CD4-positive, CD25-positive, alpha-beta regulatory T cell (primary cell): ENCODE measurements around the gene KCTD3. TPM values are rescaled to one million over a fixed set of nuclear protein-coding genes. Genes with fewer than 3 reads are reported as not detected.

Experiments used
- ATAC-seq, 2 donors: fragments of 150-1000 bp; cut with Tn5 transposase; one replicate each; pipeline ENCODE4 v1.10.0; 2021; ENCODE audit warnings: low read depth in 2 of 2, moderate number of reproducible peaks in 2 of 2, moderate library complexity in 1 of 2
- DNase-seq, 3 donors: peaks; one replicate each; pipeline versions ENCODE4 v3.0.0 to v3.0.0-alpha.2; 2012 to 2022; ENCODE audit warnings: mixed read lengths in 1 of 3
- H3K27ac ChIP-seq: one replicate; pipeline ENCODE4 v1.7.0; 2013; ENCODE audit warnings: mild to moderate bottlenecking, low read length; ENCODE audit not compliant: insufficient read depth, poor library complexity, severe bottlenecking
- H3K27me3 ChIP-seq: one replicate; pipeline ENCODE4 v1.7.0; 2013; ENCODE audit warnings: low read length; ENCODE audit not compliant: control insufficient read depth, insufficient read depth
- H3K36me3 ChIP-seq: one replicate; pipeline ENCODE4 v1.7.0; 2013; ENCODE audit warnings: mild to moderate bottlenecking, low read length, moderate library complexity; ENCODE audit not compliant: control insufficient read depth, insufficient read depth
- H3K4me1 ChIP-seq: 2 replicates; pipeline ENCODE4 v1.7.0; 2013; ENCODE audit warnings: mild to moderate bottlenecking, low read length; ENCODE audit not compliant: insufficient read depth, control insufficient read depth, poor library complexity, severe bottlenecking
- H3K4me3 ChIP-seq: one replicate; pipeline ENCODE4 v1.7.0; 2013; ENCODE audit warnings: low read depth, mild to moderate bottlenecking, low read length, moderate library complexity
- H3K9me3 ChIP-seq, 2 experiments: 1 replicate in 1 of 2; 2 replicates in 1 of 2; pipeline ENCODE4 v1.7.0; 2013; ENCODE audit warnings: low read length in 2 of 2, mild to moderate bottlenecking in 1 of 2, moderate library complexity in 1 of 2; ENCODE audit not compliant: control insufficient read depth in 2 of 2
- H3K27ac Mint-ChIP-seq, 3 donors: one replicate each; pipeline ENCODE4 v1.8.0; 2020 to 2022; ENCODE audit warnings: mild to moderate bottlenecking in 3 of 3, mixed read lengths in 3 of 3, moderate library complexity in 2 of 3
- H3K27me3 Mint-ChIP-seq: one replicate; pipeline ENCODE4 v1.8.0; 2022; ENCODE audit warnings: mild to moderate bottlenecking, mixed read lengths
- H3K36me3 Mint-ChIP-seq: one replicate; pipeline ENCODE4 v1.8.0; 2020; ENCODE audit warnings: mixed read lengths
- H3K4me1 Mint-ChIP-seq, 4 donors: one replicate each; pipeline ENCODE4 v1.8.0; 2020 to 2022; ENCODE audit warnings: mixed read lengths in 4 of 4, mild to moderate bottlenecking in 1 of 4
- H3K4me3 Mint-ChIP-seq, 4 donors: one replicate each; pipeline ENCODE4 v1.8.0; 2020 to 2022; ENCODE audit warnings: mild to moderate bottlenecking in 4 of 4, mixed read lengths in 4 of 4, moderate library complexity in 3 of 4
- H3K9me3 Mint-ChIP-seq, 7 donors: one replicate each; pipeline ENCODE4 v1.8.0; 2020 to 2022; ENCODE audit warnings: mixed read lengths in 7 of 7, mild to moderate bottlenecking in 3 of 7, moderate library complexity in 2 of 7
- polyA plus RNA-seq, 4 donors: library from polyadenylated mRNA; unstranded; fragments of 300-500 nt; fragmentation: Illumina TruSeq; gene quantifications; one replicate each; pipeline ENCODE4 v1.2.3, GENCODE V29; 2021
- total RNA-seq: library from RNA; stranded (reverse); gene quantifications from one replicate; pipeline ENCODE4 v1.2.3, GENCODE V29; 2022

The KCTD3 gene
- total and polyA plus RNA-seq, 5 donors from 2014 or later, result 0.22 to 0.39 (median 0.24) TPM; not detected in 2

DNA sequence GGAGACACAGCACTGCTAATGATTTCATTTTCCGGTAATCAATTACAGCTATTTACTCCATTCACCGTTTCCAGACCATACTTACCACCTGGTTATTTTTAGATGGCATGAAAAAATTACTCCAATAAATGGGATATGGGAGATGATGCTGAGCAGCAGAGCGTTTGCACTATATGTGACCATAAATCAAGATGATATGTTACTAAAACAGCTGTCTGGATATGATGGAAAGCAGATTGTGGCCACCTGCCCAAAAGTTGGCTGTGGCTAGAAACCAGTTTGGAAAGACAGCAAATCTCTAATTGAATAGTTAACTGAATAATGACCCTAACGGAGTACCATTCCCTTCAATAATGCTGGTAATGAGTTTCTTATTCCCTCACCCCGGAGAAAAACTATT lies 22.5 kb upstream of the KCTD3 start:
- Mint-ChIP-seq H3K4me3 (no peak overlapping the region), H3K27me3 (no peaks in the 10 kb centered on the region), H3K9me3 (peaks cover 0 to 6% (median 2%) of the 10 kb centered on the region in 7 donors), H3K4me1 (no peaks in the 10 kb centered on the region), H3K27ac (no peak overlapping the region), H3K36me3 (no peaks in the 10 kb centered on the region)
- no peaks in the 10 kb centered on the region for H3K36me3 ChIP-seq
- DNase-seq (no peak), ATAC-seq (no peak)
- no peaks in the 10 kb centered on the region for H3K4me1 ChIP-seq
- H3K27me3 ChIP-seq, result no peaks in the 10 kb centered on the region
- H3K4me3 ChIP-seq, result no peak overlapping the region
- no peaks in the 10 kb centered on the region for H3K9me3 ChIP-seq
- no peak overlapping the region for H3K27ac ChIP-seq

DNA sequence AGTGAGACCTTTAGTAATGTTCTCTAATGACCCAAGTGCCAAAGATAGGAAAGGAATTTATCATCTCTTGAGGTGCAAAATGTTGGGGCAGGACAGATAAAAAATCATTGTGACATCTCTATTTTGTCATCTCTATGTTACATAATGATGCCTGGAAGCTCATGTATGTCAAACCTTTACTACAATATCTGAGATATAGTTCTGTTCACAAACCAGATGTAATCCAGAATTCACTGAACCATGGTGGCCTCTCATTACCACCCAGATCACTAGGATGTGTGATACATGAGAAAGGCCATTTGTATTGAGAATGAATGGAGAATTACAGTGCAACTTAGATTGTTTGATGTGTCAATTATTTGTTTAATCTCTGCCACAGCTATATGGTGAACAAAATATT lies 22.0 kb upstream of the KCTD3 start:
- no peaks in the 10 kb centered on the region for H3K9me3 ChIP-seq
- H3K27me3 Mint-ChIP-seq, result no peaks in the 10 kb centered on the region
- no peak overlapping the region for H3K27ac ChIP-seq
- no peaks in the 10 kb centered on the region for H3K27me3 ChIP-seq
- H3K36me3 ChIP-seq, result no peaks in the 10 kb centered on the region
- H3K4me1 Mint-ChIP-seq, result no peaks in the 10 kb centered on the region
- H3K4me1 ChIP-seq, result no peaks in the 10 kb centered on the region
- H3K9me3 Mint-ChIP-seq, result peaks cover 0 to 6% (median 2%) of the 10 kb centered on the region in 7 donors
- H3K36me3 Mint-ChIP-seq, result no peaks in the 10 kb centered on the region
- no peak overlapping the region for H3K4me3 Mint-ChIP-seq
- H3K27ac Mint-ChIP-seq, result no peak overlapping the region
- no peak for ATAC-seq
- no peak overlapping the region for H3K4me3 ChIP-seq
- DNase-seq, result no peak

DNA sequence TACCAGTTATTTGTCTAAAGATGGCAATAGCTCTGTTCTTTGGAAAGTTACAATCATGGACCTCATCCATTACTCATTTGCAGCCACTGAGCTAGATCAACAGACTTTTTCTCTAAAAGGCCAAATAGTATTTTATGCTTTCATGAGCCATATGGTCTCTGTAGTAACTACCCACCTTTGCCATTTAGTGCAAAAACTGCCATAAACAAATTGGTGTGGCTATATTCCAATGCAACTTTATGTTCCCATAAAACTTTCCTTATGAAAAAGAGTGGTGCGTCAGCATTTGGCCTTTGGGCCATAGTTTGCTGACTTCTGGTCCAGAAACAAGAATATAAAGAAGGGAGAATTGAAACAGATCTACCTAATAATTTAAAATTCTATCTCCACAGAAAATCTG lies 20.1 kb upstream of the KCTD3 start:
- Histone ChIP-seq H3K4me3 (no peak overlapping the region), H3K27ac (no peak overlapping the region), H3K9me3 (no peaks in the 10 kb centered on the region), H3K4me1 (no peaks in the 10 kb centered on the region), H3K27me3 (no peaks in the 10 kb centered on the region), H3K36me3 (no peaks in the 10 kb centered on the region)
- ATAC-seq, result no peak
- Mint-ChIP-seq H3K4me3 (no peak overlapping the region), H3K27ac (no peak overlapping the region), H3K4me1 (no peaks in the 10 kb centered on the region), H3K9me3 (peaks cover 0 to 7% (median 2%) of the 10 kb centered on the region in 7 donors), H3K36me3 (no peaks in the 10 kb centered on the region), H3K27me3 (no peaks in the 10 kb centered on the region)
- DNase-seq, result no peak

DNA sequence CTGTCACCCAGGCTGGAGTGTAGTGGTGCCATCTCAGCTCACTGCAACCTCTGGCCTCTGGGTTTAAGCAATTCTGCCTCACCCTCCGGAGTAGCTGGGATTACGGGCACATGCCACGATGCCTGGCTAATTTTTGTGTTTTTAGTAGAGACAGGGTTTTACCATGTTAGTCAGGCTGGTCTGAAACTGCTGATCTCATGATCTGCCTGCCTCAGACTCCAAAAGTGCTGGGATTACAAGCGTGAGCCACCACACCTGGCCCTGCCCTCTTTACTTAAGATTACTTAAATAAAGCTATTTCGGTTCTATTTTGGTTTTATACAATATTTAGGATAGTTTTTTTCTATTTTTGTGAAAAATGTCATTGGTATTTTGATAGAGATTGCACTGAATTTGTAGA lies 15.3 kb upstream of the KCTD3 start:
- Mint-ChIP-seq H3K27me3 (no peaks in the 10 kb centered on the region), H3K36me3 (no peaks in the 10 kb centered on the region), H3K27ac (no peak overlapping the region), H3K4me1 (no peaks in the 10 kb centered on the region), H3K9me3 (peaks cover 1 to 18% (median 6%) of the 10 kb centered on the region in 7 donors), H3K4me3 (no peak overlapping the region)
- Histone ChIP-seq H3K9me3 (peaks cover 0 to 3% of the 10 kb centered on the region in 2 experiments), H3K4me3 (no peak overlapping the region), H3K36me3 (no peaks in the 10 kb centered on the region), H3K4me1 (no peaks in the 10 kb centered on the region), H3K27me3 (no peaks in the 10 kb centered on the region), H3K27ac (no peak overlapping the region)
- DNase-seq (no peak), ATAC-seq (no peak)

DNA sequence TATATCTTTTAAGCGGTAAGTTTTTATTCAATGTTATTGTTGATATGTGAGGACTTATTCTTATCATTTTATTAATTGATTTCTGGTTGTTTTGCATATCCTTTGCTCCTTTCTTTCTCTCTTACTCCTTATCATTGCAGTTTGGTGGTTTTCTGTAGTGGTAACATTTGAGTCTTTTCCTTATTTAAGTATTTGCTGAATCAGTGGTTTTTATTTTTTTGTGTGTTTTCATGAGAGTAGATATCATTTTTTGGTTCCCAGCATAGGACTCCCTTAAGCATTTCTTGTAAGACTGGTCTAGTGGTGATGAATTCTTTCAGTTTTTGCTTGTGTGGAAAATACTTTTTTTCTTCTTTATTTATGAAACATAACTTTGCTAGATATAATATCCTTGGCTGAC lies 12.2 kb upstream of the KCTD3 start:
- ATAC-seq (no peak), DNase-seq (no peak)
- Mint-ChIP-seq H3K36me3 (no peaks in the 10 kb centered on the region), H3K4me1 (no peaks in the 10 kb centered on the region), H3K27ac (no peak overlapping the region), H3K9me3 (peaks cover 0 to 18% (median 6%) of the 10 kb centered on the region in 7 donors), H3K4me3 (no peak overlapping the region), H3K27me3 (no peaks in the 10 kb centered on the region)
- no peaks in the 10 kb centered on the region for H3K4me1 ChIP-seq
- no peaks in the 10 kb centered on the region for H3K27me3 ChIP-seq
- H3K9me3 ChIP-seq, result peaks cover 0 to 3% of the 10 kb centered on the region in 2 experiments
- H3K4me3 ChIP-seq, result no peak overlapping the region
- no peak overlapping the region for H3K27ac ChIP-seq
- H3K36me3 ChIP-seq, result no peaks in the 10 kb centered on the region

DNA sequence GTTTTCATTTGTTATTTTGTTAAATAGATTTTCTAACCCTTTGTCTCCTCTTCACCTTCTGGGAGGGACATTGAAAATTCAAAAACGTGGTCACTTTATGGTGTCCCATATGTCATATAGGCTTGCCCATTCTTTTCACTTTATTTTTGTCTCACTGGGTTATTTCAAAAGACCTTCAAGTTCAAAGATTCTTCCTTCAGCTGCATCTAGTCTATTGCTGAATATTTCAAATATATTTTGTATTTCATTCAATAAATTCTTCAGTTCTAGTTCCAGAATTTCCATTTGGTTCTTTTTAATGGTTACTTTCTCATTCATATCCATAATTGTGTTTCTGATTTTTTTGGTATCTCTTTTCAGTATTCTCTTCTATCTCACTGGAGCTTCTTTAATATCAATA lies 11.6 kb upstream of the KCTD3 start:
- Histone ChIP-seq H3K36me3 (no peaks in the 10 kb centered on the region), H3K27ac (no peak overlapping the region), H3K9me3 (peaks cover 0 to 3% of the 10 kb centered on the region in 2 experiments), H3K27me3 (no peaks in the 10 kb centered on the region), H3K4me1 (no peaks in the 10 kb centered on the region), H3K4me3 (no peak overlapping the region)
- Mint-ChIP-seq H3K4me1 (no peaks in the 10 kb centered on the region), H3K4me3 (no peak overlapping the region), H3K27ac (no peak overlapping the region), H3K36me3 (no peaks in the 10 kb centered on the region), H3K27me3 (no peaks in the 10 kb centered on the region), H3K9me3 (peaks cover 0 to 19% (median 6%) of the 10 kb centered on the region in 7 donors)
- no peak for ATAC-seq
- no peak for DNase-seq

DNA sequence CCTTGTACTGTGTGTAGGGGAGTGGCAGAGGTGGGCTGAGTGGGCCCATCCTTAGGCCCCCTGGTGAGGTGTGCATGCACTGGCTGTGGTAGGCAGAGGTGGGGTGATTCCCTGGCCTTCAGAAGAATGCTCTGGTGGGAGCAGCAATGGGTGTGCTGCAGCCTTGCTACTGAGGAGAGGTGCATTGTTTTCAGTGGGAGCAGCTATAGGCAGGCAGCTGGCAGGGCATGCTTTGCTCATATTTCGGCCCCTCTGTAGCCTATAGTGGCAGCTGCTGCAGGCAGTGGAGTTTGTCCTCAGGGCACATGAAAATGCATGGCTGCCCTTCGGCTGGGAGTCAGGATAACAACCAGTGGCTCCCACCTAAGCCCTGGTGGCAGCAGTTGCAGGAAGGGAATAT lies 10.1 kb upstream of the KCTD3 start:
- H3K9me3 ChIP-seq, result peaks cover 0 to 3% of the 10 kb centered on the region in 2 experiments
- no peak overlapping the region for H3K4me3 ChIP-seq
- H3K9me3 Mint-ChIP-seq, result peaks cover 2 to 22% (median 6%) of the 10 kb centered on the region in 7 donors
- H3K27me3 ChIP-seq, result no peaks in the 10 kb centered on the region
- no peaks in the 10 kb centered on the region for H3K27me3 Mint-ChIP-seq
- DNase-seq (no peak), ATAC-seq (no peak)
- no peaks in the 10 kb centered on the region for H3K4me1 Mint-ChIP-seq
- H3K27ac Mint-ChIP-seq, result no peak overlapping the region
- no peaks in the 10 kb centered on the region for H3K4me1 ChIP-seq
- no peaks in the 10 kb centered on the region for H3K36me3 ChIP-seq
- H3K36me3 Mint-ChIP-seq, result no peaks in the 10 kb centered on the region
- no peak overlapping the region for H3K27ac ChIP-seq
- no peak overlapping the region for H3K4me3 Mint-ChIP-seq

DNA sequence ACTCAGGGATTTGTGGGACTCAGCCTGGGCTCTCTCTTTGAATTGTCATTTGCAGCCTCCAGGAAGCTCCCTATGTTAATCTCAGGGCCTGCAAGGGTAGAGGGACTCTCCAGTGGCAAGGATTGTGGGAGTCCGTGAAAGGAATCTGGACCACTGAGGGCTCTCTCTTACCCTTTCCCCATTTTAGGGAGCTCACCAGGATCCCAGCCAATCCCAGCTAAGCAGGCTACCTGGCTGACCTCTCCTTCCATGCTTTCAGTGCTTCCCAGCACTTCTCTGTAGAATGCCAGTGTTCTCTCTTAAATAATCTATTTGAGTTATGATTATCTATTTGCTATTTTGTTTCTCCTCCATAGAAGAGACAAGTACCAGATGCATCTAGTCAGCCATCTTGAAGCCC lies 9.6 kb upstream of the KCTD3 start:
- Mint-ChIP-seq H3K27ac (no peak overlapping the region), H3K27me3 (no peaks in the 10 kb centered on the region), H3K4me3 (no peak overlapping the region)

More for the DNA sequence above, 9.6 kb upstream of the KCTD3 start:
- Mint-ChIP-seq H3K9me3 (peaks cover 2 to 22% (median 6%) of the 10 kb centered on the region in 7 donors), H3K36me3 (no peaks in the 10 kb centered on the region), H3K4me1 (no peaks in the 10 kb centered on the region)
- Histone ChIP-seq H3K9me3 (peaks cover 0 to 3% of the 10 kb centered on the region in 2 experiments), H3K4me3 (no peak overlapping the region), H3K36me3 (no peaks in the 10 kb centered on the region), H3K27me3 (no peaks in the 10 kb centered on the region), H3K27ac (no peak overlapping the region), H3K4me1 (no peaks in the 10 kb centered on the region)
- ATAC-seq (no peak), DNase-seq (no peak)
